ENCODE measurements around the gene TSPAN9. TPM values are rescaled to one million over a fixed set of nuclear protein-coding genes. Genes with fewer than 3 reads are reported as not detected.

TSPAN9 gene
- total and polyA plus RNA-seq, 4 donors: 23.0 to 72.3 (median 33.9) TPM

GRCh38 chr12:3034067-3034750 is 43.0 kb upstream of the TSPAN9 start:
- ATAC-seq (ENCODE audit: insufficient read depth, low FRiP score) (no peak), DNase-seq (peak; percentile 68 to 72 (median 69))
- no peak overlapping the region for H3K27ac ChIP-seq (ENCODE audit: low read depth in 1 of 2, low read length in 1 of 2)
- TF ChIP-seq CTCF (IDR thresholded peaks at IDR 0.05; ENCODE audit: control extremely low read depth, extremely low read depth): peak; percentile 18
- H3K4me1 ChIP-seq (ENCODE audit: control insufficient read depth in 5 of 5, insufficient read depth in 5 of 5, low read length in 5 of 5): peaks cover 0 to 17% (median 3%) of the 10 kb centered on the region in 5 donors
- peaks cover 0 to 22% (median 0%) of the 10 kb centered on the region in 4 donors for H3K36me3 ChIP-seq (ENCODE audit: control insufficient read depth in 4 of 4, insufficient read depth in 4 of 4, low read length in 4 of 4)
- WGBS, 2 donors: 38 to 42% methylated on average over 10 of the region's 10 CpGs
- no peak overlapping the region for H3K9ac ChIP-seq (ENCODE audit: insufficient read depth in 1 of 2, low read length in 2 of 2)
- no peak overlapping the region for H3K4me3 ChIP-seq
- no peaks in the 10 kb centered on the region for H3K9me3 ChIP-seq (ENCODE audit: control insufficient read depth in 4 of 4, insufficient read depth in 3 of 4, low read length in 3 of 4)
- no peaks in the 10 kb centered on the region for H3K27me3 ChIP-seq (ENCODE audit: control insufficient read depth in 3 of 3, insufficient read depth in 3 of 3, low read length in 2 of 3)

GRCh38 chr12:3035171-3035570 is 42.0 kb upstream of the TSPAN9 start:
- Histone ChIP-seq H3K36me3 (ENCODE audit: control insufficient read depth in 4 of 4, insufficient read depth in 4 of 4, low read length in 4 of 4) (peaks cover 0 to 29% (median 0%) of the 10 kb centered on the region in 4 donors), H3K4me3 (no peak overlapping the region), H3K9me3 (ENCODE audit: control insufficient read depth in 4 of 4, insufficient read depth in 3 of 4, low read length in 3 of 4) (no peaks in the 10 kb centered on the region), H3K27ac (ENCODE audit: low read depth in 1 of 2, low read length in 1 of 2) (no peak overlapping the region), H3K9ac (ENCODE audit: insufficient read depth in 1 of 2, low read length in 2 of 2) (no peak overlapping the region), H3K27me3 (ENCODE audit: control insufficient read depth in 3 of 3, insufficient read depth in 3 of 3, low read length in 2 of 3) (no peaks in the 10 kb centered on the region), H3K4me1 (ENCODE audit: control insufficient read depth in 5 of 5, insufficient read depth in 5 of 5, low read length in 5 of 5) (peaks cover 0 to 17% (median 3%) of the 10 kb centered on the region in 5 donors)
- no peak for TF ChIP-seq CTCF (IDR thresholded peaks at IDR 0.05; ENCODE audit: control extremely low read depth, extremely low read depth)
- 85 to 88% methylated on average over 5 of the region's 5 CpGs for WGBS, 2 donors
- DNase-seq (no peak), ATAC-seq (ENCODE audit: insufficient read depth, low FRiP score) (no peak)

GRCh38 chr12:3035815-3036702 is 41.1 kb upstream of the TSPAN9 start:
- Histone ChIP-seq H3K4me1 (ENCODE audit: control insufficient read depth in 5 of 5, insufficient read depth in 5 of 5, low read length in 5 of 5) (peaks cover 0 to 17% (median 3%) of the 10 kb centered on the region in 5 donors), H3K27ac (ENCODE audit: low read depth in 1 of 2, low read length in 1 of 2) (no peak overlapping the region), H3K36me3 (ENCODE audit: control insufficient read depth in 4 of 4, insufficient read depth in 4 of 4, low read length in 4 of 4) (peaks cover 0 to 38% (median 0%) of the 10 kb centered on the region in 4 donors), H3K9ac (ENCODE audit: insufficient read depth in 1 of 2, low read length in 2 of 2) (no peak overlapping the region), H3K4me3 (no peak overlapping the region), H3K9me3 (ENCODE audit: control insufficient read depth in 4 of 4, insufficient read depth in 3 of 4, low read length in 3 of 4) (no peaks in the 10 kb centered on the region), H3K27me3 (ENCODE audit: control insufficient read depth in 3 of 3, insufficient read depth in 3 of 3, low read length in 2 of 3) (no peaks in the 10 kb centered on the region)
- ATAC-seq (ENCODE audit: insufficient read depth, low FRiP score) (no peak), DNase-seq (peak in 1 of 3 donors; percentile 17)
- WGBS, 2 donors: 87% methylated on average over 16 of the region's 16 CpGs
- TF ChIP-seq CTCF (IDR thresholded peaks at IDR 0.05; ENCODE audit: control extremely low read depth, extremely low read depth): no peak
